OCI-LY3 (cell line): ENCODE data around the gene TNFAIP8L3.

Source experiments
- EZH2phosphoT487 ChIP-seq: fragments of 200-600 bp; shearing (Covaris generic); IDR thresholded peaks from 2 replicates; pipeline ENCODE4 v1.6.1; 2018; ENCODE audit warnings: antibody characterized with exemption, mixed run types, low read depth
- TF ChIP-seq, protein P1 (sequence below): fragments of 200-600, 300-600 bp; sonication (generic); IDR thresholded peaks from 2 replicates; pipeline ENCODE4 v1.5.1; 2014; ENCODE audit warnings: antibody characterized with exemption, low read length, low read depth

DNA sequence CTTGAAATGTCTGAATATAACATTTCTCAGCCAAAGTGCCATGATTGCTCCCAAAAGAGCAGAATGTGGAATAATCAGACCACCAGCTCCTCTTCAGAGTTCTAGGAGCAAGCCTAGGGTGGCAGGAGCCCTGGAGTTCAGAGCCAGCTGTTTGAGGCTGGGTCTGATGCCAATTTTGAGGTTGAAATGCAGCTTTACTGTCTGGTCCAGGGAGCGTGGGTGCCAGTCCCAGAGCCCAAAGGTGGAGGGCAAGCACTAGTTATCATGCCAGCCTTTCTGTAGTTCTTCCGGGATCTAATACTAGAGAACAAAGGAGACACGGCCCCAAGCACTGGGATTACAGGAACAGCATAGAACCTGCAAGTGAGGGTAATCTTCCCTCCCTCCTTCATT, 69.3 kb downstream of the TNFAIP8L3 start:
- TF ChIP-seq, protein P1, sequence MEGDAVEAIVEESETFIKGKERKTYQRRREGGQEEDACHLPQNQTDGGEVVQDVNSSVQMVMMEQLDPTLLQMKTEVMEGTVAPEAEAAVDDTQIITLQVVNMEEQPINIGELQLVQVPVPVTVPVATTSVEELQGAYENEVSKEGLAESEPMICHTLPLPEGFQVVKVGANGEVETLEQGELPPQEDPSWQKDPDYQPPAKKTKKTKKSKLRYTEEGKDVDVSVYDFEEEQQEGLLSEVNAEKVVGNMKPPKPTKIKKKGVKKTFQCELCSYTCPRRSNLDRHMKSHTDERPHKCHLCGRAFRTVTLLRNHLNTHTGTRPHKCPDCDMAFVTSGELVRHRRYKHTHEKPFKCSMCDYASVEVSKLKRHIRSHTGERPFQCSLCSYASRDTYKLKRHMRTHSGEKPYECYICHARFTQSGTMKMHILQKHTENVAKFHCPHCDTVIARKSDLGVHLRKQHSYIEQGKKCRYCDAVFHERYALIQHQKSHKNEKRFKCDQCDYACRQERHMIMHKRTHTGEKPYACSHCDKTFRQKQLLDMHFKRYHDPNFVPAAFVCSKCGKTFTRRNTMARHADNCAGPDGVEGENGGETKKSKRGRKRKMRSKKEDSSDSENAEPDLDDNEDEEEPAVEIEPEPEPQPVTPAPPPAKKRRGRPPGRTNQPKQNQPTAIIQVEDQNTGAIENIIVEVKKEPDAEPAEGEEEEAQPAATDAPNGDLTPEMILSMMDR = no peak
- TF ChIP-seq EZH2phosphoT487 = no peak
